ENCODE measurements around the gene SESN3.

GRCh38 chr11:95163106-95163505, 67.9 kb downstream of the SESN3 start:
- TF ChIP-seq, protein P1, sequence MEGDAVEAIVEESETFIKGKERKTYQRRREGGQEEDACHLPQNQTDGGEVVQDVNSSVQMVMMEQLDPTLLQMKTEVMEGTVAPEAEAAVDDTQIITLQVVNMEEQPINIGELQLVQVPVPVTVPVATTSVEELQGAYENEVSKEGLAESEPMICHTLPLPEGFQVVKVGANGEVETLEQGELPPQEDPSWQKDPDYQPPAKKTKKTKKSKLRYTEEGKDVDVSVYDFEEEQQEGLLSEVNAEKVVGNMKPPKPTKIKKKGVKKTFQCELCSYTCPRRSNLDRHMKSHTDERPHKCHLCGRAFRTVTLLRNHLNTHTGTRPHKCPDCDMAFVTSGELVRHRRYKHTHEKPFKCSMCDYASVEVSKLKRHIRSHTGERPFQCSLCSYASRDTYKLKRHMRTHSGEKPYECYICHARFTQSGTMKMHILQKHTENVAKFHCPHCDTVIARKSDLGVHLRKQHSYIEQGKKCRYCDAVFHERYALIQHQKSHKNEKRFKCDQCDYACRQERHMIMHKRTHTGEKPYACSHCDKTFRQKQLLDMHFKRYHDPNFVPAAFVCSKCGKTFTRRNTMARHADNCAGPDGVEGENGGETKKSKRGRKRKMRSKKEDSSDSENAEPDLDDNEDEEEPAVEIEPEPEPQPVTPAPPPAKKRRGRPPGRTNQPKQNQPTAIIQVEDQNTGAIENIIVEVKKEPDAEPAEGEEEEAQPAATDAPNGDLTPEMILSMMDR (conservative IDR thresholded peaks at IDR 0.05 in 1 of 2, IDR thresholded peaks at IDR 0.05 in 1 of 2; ENCODE audit: extremely low read depth in 1 of 2, insufficient read depth in 1 of 2, low read depth in 1 of 2, low read length in 2 of 2), result no peak
- no peak for TF ChIP-seq EZH2 (IDR thresholded peaks at IDR 0.05; ENCODE audit: borderline replicate concordance, low read length)

Measured in mammary epithelial cell (primary cell).